HepG2 (cell line): ENCODE results near the gene TK2. TPM values are rescaled to one million over a fixed set of nuclear protein-coding genes. Genes with fewer than 3 reads are reported as not detected.
A peak's percentile ranks its signal among the peaks of the same experiment; 100 is the strongest.

Source experiments
- AKAP8 ChIP-seq: sonication (generic); formaldehyde crosslinking; IDR thresholded peaks from 2 replicates; pipeline ENCODE4 v1.5.1; 2020; ENCODE audit warnings: mild to moderate bottlenecking, missing genetic modification reagents
- BRD4 ChIP-seq: sonication (generic); formaldehyde crosslinking; IDR thresholded peaks from 2 replicates; pipeline ENCODE4 v1.4.0; 2020; ENCODE audit warnings: missing genetic modification reagents
- CREM ChIP-seq, 2 experiments: sonication (generic) in 1 of 2; formaldehyde crosslinking in 1 of 2; IDR thresholded peaks; 2 replicates each; pipeline versions ENCODE4 v1.4.0 to v1.6.1; 2016 to 2020; ENCODE audit warnings: antibody characterized with exemption in 1 of 2, mild to moderate bottlenecking in 1 of 2, missing genetic modification reagents in 1 of 2
- EEA1 ChIP-seq: sonication (generic); formaldehyde crosslinking; IDR thresholded peaks from 2 replicates; pipeline ENCODE4 v1.5.1; 2020; ENCODE audit warnings: mild to moderate bottlenecking, missing genetic modification reagents, borderline replicate concordance
- FOXA1 ChIP-seq, 2 experiments: fragments of 450-650 bp in 1 of 2; sonication (generic) in 1 of 2; formaldehyde crosslinking in 1 of 2; IDR thresholded peaks; 2 replicates each; pipeline versions ENCODE4 v1.4.0 to v1.6.1; 2016 to 2020; ENCODE audit warnings: missing genetic modification reagents in 1 of 2
- FOXM1 ChIP-seq: sonication (generic); formaldehyde crosslinking; IDR thresholded peaks from 2 replicates; pipeline ENCODE4 v1.5.0; 2020; ENCODE audit warnings: missing genetic modification reagents
- HHEX ChIP-seq: IDR thresholded peaks from 2 replicates; pipeline ENCODE4 v1.6.1; 2016; ENCODE audit warnings: control low read depth
- HNF4G ChIP-seq, 2 experiments: sonication (generic) in 1 of 2; formaldehyde crosslinking in 1 of 2; IDR thresholded peaks; 2 replicates each; pipeline versions ENCODE4 v1.4.0 to v1.6.1; 2011 to 2020; ENCODE audit warnings: borderline replicate concordance in 2 of 2, low read depth in 2 of 2, mild to moderate bottlenecking in 2 of 2, low read length in 1 of 2, missing genetic modification reagents in 1 of 2, moderate library complexity in 1 of 2
- KAT2B ChIP-seq: fragments of 150-350 bp; IDR thresholded peaks from 2 replicates; pipeline ENCODE4 v1.6.1; 2014; ENCODE audit warnings: low read depth, low read length, borderline replicate concordance
- XRCC5 ChIP-seq: fragments of 200-400 bp; formaldehyde crosslinking; optimal IDR thresholded peaks from 2 replicates; pipeline ENCODE3; 2017; ENCODE audit warnings: mild to moderate bottlenecking, low read length
- ZNF230 ChIP-seq: sonication (generic); formaldehyde crosslinking; IDR thresholded peaks from 2 replicates; pipeline ENCODE4 v1.4.0; 2020; ENCODE audit warnings: mild to moderate bottlenecking, missing genetic modification reagents
- ZNF260 ChIP-seq: sonication (generic); formaldehyde crosslinking; IDR thresholded peaks from 2 replicates; pipeline ENCODE4 v1.4.0; 2020; ENCODE audit warnings: missing genetic modification reagents, low read depth, mild to moderate bottlenecking, borderline replicate concordance
- ZNF274 ChIP-seq: sonication (generic); formaldehyde crosslinking; IDR thresholded peaks from 2 replicates; pipeline ENCODE4 v1.5.1; 2020; ENCODE audit warnings: mild to moderate bottlenecking, missing genetic modification reagents
- ZNF296 ChIP-seq: sonication (generic); formaldehyde crosslinking; conservative IDR thresholded peaks from 2 replicates; pipeline ENCODE4 v1.5.0; 2020; ENCODE audit warnings: mild to moderate bottlenecking, missing genetic modification reagents
- ZNF550 ChIP-seq: sonication (generic); formaldehyde crosslinking; IDR thresholded peaks from 2 replicates; pipeline ENCODE4 v1.4.0; 2020; ENCODE audit warnings: mild to moderate bottlenecking, missing genetic modification reagents, borderline replicate concordance
- ZNF639 ChIP-seq: conservative IDR thresholded peaks from 2 replicates; pipeline ENCODE4 v1.6.1; 2018; ENCODE audit warnings: missing genetic modification reagents
- ZNF878 ChIP-seq: sonication (generic); formaldehyde crosslinking; IDR thresholded peaks from 2 replicates; pipeline ENCODE4 v1.8.1; 2023; ENCODE audit warnings: mild to moderate bottlenecking, missing genetic modification reagents, moderate library complexity
- ZSCAN30 ChIP-seq: sonication (generic); formaldehyde crosslinking; IDR thresholded peaks from 2 replicates; pipeline ENCODE4 v1.5.0; 2020; ENCODE audit warnings: mild to moderate bottlenecking, missing genetic modification reagents
- polyA plus RNA-seq, 8 experiments: library from polyadenylated mRNA; depleted of rRNA in 3 of 8; stranded (reverse) in 7 of 8; unstranded in 1 of 8; fragments of >200 nt; fragmentation: Illumina TruSeq in 4 of 8; extraction: Trizol in 4 of 8; gene quantifications; 2 replicates each; pipeline versions ENCODE4 v1.2.1 to v1.2.3, GENCODE V29; 2011 to 2016; ENCODE audit warnings: low read depth in 4 of 8, missing spikeins in 1 of 8, mixed read lengths in 1 of 8; ENCODE audit not compliant: insufficient read depth in 1 of 8
- total RNA-seq, 5 experiments: library from RNA; depleted of rRNA; stranded (reverse); fragments of >200 nt; fragmentation: Illumina TruSeq; extraction: Trizol; gene quantifications; 2 replicates each; pipeline ENCODE4 v1.2.3, GENCODE V29; 2016; ENCODE audit warnings: low read depth in 1 of 5
- TF ChIP-seq, protein P1 (sequence below): sonication (generic); formaldehyde crosslinking; IDR thresholded peaks from 2 replicates; pipeline ENCODE4 v1.4.0; 2020; ENCODE audit warnings: missing genetic modification reagents
- TF ChIP-seq, protein P2 (sequence below): sonication (generic); formaldehyde crosslinking; IDR thresholded peaks from 2 replicates; pipeline ENCODE4 v1.9.0; 2021; ENCODE audit warnings: missing genetic modification reagents, mild to moderate bottlenecking, borderline replicate concordance

Gene TK2
- total and polyA plus RNA-seq, 2 of the 13 experiments (the other 11 are each of a cell fraction or from before 2014, with no cell fraction given) = 18.7 to 21.0 TPM

- peak; percentile 94; the same call in 1 of the 2 replicates for TF ChIP-seq ZSCAN30 (CRISPR knock-in tag)
- no peak for TF ChIP-seq EEA1 (CRISPR knock-in tag)
- TF ChIP-seq ZNF550 (CRISPR knock-in tag) = 0 out of 2 replicates have a peak, but pooled peaks have one; percentile 83
- TF ChIP-seq AKAP8 = no peak
- TF ChIP-seq HNF4G (IDR thresholded peaks at IDR 0.05; ENCODE audit: borderline replicate concordance, low read depth, low read length) = no peak; the same call in 1 of the 2 replicates
- no peak for TF ChIP-seq HNF4G (CRISPR knock-in tag; IDR thresholded peaks at IDR 0.05; ENCODE audit: borderline replicate concordance, low read depth)
- peak; percentile 57 for TF ChIP-seq XRCC5
- TF ChIP-seq ZNF639 (CRISPR knock-in tag) = 0 out of 2 replicates have a peak, but pooled peaks have one; percentile 27
- TF ChIP-seq, protein P1, sequence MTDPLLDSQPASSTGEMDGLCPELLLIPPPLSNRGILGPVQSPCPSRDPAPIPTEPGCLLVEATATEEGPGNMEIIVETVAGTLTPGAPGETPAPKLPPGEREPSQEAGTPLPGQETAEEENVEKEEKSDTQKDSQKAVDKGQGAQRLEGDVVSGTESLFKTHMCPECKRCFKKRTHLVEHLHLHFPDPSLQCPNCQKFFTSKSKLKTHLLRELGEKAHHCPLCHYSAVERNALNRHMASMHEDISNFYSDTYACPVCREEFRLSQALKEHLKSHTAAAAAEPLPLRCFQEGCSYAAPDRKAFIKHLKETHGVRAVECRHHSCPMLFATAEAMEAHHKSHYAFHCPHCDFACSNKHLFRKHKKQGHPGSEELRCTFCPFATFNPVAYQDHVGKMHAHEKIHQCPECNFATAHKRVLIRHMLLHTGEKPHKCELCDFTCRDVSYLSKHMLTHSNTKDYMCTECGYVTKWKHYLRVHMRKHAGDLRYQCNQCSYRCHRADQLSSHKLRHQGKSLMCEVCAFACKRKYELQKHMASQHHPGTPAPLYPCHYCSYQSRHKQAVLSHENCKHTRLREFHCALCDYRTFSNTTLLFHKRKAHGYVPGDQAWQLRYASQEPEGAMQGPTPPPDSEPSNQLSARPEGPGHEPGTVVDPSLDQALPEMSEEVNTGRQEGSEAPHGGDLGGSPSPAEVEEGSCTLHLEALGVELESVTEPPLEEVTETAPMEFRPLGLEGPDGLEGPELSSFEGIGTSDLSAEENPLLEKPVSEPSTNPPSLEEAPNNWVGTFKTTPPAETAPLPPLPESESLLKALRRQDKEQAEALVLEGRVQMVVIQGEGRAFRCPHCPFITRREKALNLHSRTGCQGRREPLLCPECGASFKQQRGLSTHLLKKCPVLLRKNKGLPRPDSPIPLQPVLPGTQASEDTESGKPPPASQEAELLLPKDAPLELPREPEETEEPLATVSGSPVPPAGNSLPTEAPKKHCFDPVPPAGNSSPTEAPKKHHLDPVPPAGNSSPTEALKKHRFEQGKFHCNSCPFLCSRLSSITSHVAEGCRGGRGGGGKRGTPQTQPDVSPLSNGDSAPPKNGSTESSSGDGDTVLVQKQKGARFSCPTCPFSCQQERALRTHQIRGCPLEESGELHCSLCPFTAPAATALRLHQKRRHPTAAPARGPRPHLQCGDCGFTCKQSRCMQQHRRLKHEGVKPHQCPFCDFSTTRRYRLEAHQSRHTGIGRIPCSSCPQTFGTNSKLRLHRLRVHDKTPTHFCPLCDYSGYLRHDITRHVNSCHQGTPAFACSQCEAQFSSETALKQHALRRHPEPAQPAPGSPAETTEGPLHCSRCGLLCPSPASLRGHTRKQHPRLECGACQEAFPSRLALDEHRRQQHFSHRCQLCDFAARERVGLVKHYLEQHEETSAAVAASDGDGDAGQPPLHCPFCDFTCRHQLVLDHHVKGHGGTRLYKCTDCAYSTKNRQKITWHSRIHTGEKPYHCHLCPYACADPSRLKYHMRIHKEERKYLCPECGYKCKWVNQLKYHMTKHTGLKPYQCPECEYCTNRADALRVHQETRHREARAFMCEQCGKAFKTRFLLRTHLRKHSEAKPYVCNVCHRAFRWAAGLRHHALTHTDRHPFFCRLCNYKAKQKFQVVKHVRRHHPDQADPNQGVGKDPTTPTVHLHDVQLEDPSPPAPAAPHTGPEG (CRISPR knock-in tag) = peak; percentile 65; the same call in 1 of the 2 replicates
- no peak for TF ChIP-seq CREM (IDR thresholded peaks at IDR 0.05)
- TF ChIP-seq CREM (CRISPR knock-in tag; IDR thresholded peaks at IDR 0.05) = no peak
- TF ChIP-seq FOXA1 (IDR thresholded peaks at IDR 0.05) = no peak
- no peak for TF ChIP-seq FOXA1 (CRISPR knock-in tag; IDR thresholded peaks at IDR 0.05)
- no peak for TF ChIP-seq FOXM1 (CRISPR knock-in tag)
- no peak for TF ChIP-seq KAT2B
- TF ChIP-seq ZNF260 (CRISPR knock-in tag) = no peak
- TF ChIP-seq ZNF230 (CRISPR knock-in tag) = peak; percentile 74
- TF ChIP-seq, protein P2, sequence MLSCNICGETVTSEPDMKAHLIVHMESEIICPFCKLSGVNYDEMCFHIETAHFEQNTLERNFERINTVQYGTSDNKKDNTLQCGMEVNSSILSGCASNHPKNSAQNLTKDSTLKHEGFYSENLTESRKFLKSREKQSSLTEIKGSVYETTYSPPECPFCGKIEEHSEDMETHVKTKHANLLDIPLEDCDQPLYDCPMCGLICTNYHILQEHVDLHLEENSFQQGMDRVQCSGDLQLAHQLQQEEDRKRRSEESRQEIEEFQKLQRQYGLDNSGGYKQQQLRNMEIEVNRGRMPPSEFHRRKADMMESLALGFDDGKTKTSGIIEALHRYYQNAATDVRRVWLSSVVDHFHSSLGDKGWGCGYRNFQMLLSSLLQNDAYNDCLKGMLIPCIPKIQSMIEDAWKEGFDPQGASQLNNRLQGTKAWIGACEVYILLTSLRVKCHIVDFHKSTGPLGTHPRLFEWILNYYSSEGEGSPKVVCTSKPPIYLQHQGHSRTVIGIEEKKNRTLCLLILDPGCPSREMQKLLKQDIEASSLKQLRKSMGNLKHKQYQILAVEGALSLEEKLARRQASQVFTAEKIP (CRISPR knock-in tag) = no peak
- TF ChIP-seq ZNF274 (CRISPR knock-in tag) = peak; percentile 85; the same call in 1 of the 2 replicates
- peak; percentile 17; the same call in 1 of the 2 replicates for TF ChIP-seq ZNF878
- no peak for TF ChIP-seq HHEX (CRISPR knock-in tag)
- TF ChIP-seq ZNF296 (CRISPR knock-in tag) = no peak
- TF ChIP-seq BRD4 (CRISPR knock-in tag) = no peak; the same call in 1 of the 2 replicates
These were observed at the start of gene TK2 (continued) for GRCh38 chr16:66549284-66550131.
